HepG2 (cell line): ENCODE results near the gene GPR89A. TPM values are rescaled to one million over a fixed set of nuclear protein-coding genes. Genes with fewer than 3 reads are reported as not detected.
A peak's percentile ranks its signal among the peaks of the same experiment; 100 is the strongest.

Source experiments
- ATF6 ChIP-seq: sonication (generic); formaldehyde crosslinking; conservative IDR thresholded peaks from 2 replicates; pipeline ENCODE4 v1.4.0; 2020; ENCODE audit warnings: missing genetic modification reagents
- HDAC1 ChIP-seq: sonication (generic); formaldehyde crosslinking; IDR thresholded peaks from 2 replicates; pipeline ENCODE4 v1.5.1; 2020; ENCODE audit warnings: mild to moderate bottlenecking, missing genetic modification reagents
- HNF1A ChIP-seq, 2 experiments: sonication (generic) in 1 of 2; formaldehyde crosslinking in 1 of 2; IDR thresholded peaks; 2 replicates each; pipeline versions ENCODE4 v1.4.0 to v1.6.1; 2016 to 2020; ENCODE audit warnings: borderline replicate concordance in 1 of 2, low read depth in 1 of 2, mild to moderate bottlenecking in 1 of 2, missing genetic modification reagents in 1 of 2
- POGK ChIP-seq: sonication (generic); formaldehyde crosslinking; conservative IDR thresholded peaks from 2 replicates; pipeline ENCODE4 v1.8.0; 2022; ENCODE audit warnings: mild to moderate bottlenecking, moderate library complexity, missing genetic modification reagents
- RFX5 ChIP-seq: IDR thresholded peaks from 2 replicates; pipeline ENCODE4 v1.6.1; 2011; ENCODE audit warnings: low read depth, low read length, improper control_type of control experiment
- SOX5 ChIP-seq: IDR thresholded peaks from 2 replicates; pipeline ENCODE4 v1.6.1; 2016; ENCODE audit warnings: borderline replicate concordance
- ZNF766 ChIP-seq: sonication (generic); formaldehyde crosslinking; IDR thresholded peaks from 2 replicates; pipeline ENCODE4 v1.5.0; 2020; ENCODE audit warnings: missing genetic modification reagents, borderline replicate concordance
- ZNF776 ChIP-seq: sonication (generic); formaldehyde crosslinking; IDR thresholded peaks from 2 replicates; pipeline ENCODE4 v1.4.0; 2020; ENCODE audit warnings: mild to moderate bottlenecking, missing genetic modification reagents
- polyA plus RNA-seq, 8 experiments: library from polyadenylated mRNA; depleted of rRNA in 3 of 8; stranded (reverse) in 7 of 8; unstranded in 1 of 8; fragments of >200 nt; fragmentation: Illumina TruSeq in 4 of 8; extraction: Trizol in 4 of 8; gene quantifications; 2 replicates each; pipeline versions ENCODE4 v1.2.1 to v1.2.3, GENCODE V29; 2011 to 2016; ENCODE audit warnings: low read depth in 4 of 8, missing spikeins in 1 of 8, mixed read lengths in 1 of 8; ENCODE audit not compliant: insufficient read depth in 1 of 8
- total RNA-seq, 5 experiments: library from RNA; depleted of rRNA; stranded (reverse); fragments of >200 nt; fragmentation: Illumina TruSeq; extraction: Trizol; gene quantifications; 2 replicates each; pipeline ENCODE4 v1.2.3, GENCODE V29; 2016; ENCODE audit warnings: low read depth in 1 of 5
- TF ChIP-seq, protein P1 (sequence below): sonication (generic); formaldehyde crosslinking; IDR thresholded peaks from 2 replicates; pipeline ENCODE4 v1.5.1; 2020; ENCODE audit warnings: mild to moderate bottlenecking, missing genetic modification reagents, moderate library complexity
- TF ChIP-seq, protein P2 (sequence below): IDR thresholded peaks from 2 replicates; pipeline ENCODE4 v1.6.1; 2016; ENCODE audit warnings: low read depth, borderline replicate concordance
- TF ChIP-seq, protein P3 (sequence below): sonication (generic); formaldehyde crosslinking; IDR thresholded peaks from 2 replicates; pipeline ENCODE4 v1.8.0; 2022; ENCODE audit warnings: mild to moderate bottlenecking, missing genetic modification reagents; ENCODE audit not compliant: insufficient replicate concordance
- TF ChIP-seq, protein P4 (sequence below): sonication (generic); formaldehyde crosslinking; IDR thresholded peaks from 2 replicates; pipeline ENCODE4 v1.5.1; 2020; ENCODE audit warnings: missing genetic modification reagents, mild to moderate bottlenecking, borderline replicate concordance

The GPR89A gene
- total and polyA plus RNA-seq, 2 of the 13 experiments (the other 11 are each of a cell fraction or from before 2014, with no cell fraction given) = 23.4 to 32.6 TPM

- TF ChIP-seq HNF1A (IDR thresholded peaks at IDR 0.05; ENCODE audit: low read depth) (no peak), HNF1A (CRISPR knock-in tag; IDR thresholded peaks at IDR 0.05; ENCODE audit: borderline replicate concordance) (0 out of 2 replicates have a peak, but pooled peaks have one; percentile 36), ATF6 (CRISPR knock-in tag) (no peak), POGK (CRISPR knock-in tag) (no peak), ZNF766 (CRISPR knock-in tag) (no peak), SOX5 (CRISPR knock-in tag) (0 out of 2 replicates have a peak, but pooled peaks have one; percentile 19), RFX5 (no peak), HDAC1 (peak; percentile 43; the same call in 1 of the 2 replicates), ZNF776 (no peak)
- TF ChIP-seq, protein P1, sequence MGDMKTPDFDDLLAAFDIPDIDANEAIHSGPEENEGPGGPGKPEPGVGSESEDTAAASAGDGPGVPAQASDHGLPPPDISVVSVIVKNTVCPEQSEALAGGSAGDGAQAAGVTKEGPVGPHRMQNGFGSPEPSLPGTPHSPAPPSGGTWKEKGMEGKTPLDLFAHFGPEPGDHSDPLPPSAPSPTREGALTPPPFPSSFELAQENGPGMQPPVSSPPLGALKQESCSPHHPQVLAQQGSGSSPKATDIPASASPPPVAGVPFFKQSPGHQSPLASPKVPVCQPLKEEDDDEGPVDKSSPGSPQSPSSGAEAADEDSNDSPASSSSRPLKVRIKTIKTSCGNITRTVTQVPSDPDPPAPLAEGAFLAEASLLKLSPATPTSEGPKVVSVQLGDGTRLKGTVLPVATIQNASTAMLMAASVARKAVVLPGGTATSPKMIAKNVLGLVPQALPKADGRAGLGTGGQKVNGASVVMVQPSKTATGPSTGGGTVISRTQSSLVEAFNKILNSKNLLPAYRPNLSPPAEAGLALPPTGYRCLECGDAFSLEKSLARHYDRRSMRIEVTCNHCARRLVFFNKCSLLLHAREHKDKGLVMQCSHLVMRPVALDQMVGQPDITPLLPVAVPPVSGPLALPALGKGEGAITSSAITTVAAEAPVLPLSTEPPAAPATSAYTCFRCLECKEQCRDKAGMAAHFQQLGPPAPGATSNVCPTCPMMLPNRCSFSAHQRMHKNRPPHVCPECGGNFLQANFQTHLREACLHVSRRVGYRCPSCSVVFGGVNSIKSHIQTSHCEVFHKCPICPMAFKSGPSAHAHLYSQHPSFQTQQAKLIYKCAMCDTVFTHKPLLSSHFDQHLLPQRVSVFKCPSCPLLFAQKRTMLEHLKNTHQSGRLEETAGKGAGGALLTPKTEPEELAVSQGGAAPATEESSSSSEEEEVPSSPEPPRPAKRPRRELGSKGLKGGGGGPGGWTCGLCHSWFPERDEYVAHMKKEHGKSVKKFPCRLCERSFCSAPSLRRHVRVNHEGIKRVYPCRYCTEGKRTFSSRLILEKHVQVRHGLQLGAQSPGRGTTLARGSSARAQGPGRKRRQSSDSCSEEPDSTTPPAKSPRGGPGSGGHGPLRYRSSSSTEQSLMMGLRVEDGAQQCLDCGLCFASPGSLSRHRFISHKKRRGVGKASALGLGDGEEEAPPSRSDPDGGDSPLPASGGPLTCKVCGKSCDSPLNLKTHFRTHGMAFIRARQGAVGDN (CRISPR knock-in tag) = peak; percentile 40; the same call in 1 of the 2 replicates
- TF ChIP-seq, protein P2, sequence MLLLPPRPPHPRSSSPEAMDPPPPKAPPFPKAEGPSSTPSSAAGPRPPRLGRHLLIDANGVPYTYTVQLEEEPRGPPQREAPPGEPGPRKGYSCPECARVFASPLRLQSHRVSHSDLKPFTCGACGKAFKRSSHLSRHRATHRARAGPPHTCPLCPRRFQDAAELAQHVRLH = 0 out of 2 replicates have a peak, but pooled peaks have one; percentile 29
- TF ChIP-seq, protein P3, sequence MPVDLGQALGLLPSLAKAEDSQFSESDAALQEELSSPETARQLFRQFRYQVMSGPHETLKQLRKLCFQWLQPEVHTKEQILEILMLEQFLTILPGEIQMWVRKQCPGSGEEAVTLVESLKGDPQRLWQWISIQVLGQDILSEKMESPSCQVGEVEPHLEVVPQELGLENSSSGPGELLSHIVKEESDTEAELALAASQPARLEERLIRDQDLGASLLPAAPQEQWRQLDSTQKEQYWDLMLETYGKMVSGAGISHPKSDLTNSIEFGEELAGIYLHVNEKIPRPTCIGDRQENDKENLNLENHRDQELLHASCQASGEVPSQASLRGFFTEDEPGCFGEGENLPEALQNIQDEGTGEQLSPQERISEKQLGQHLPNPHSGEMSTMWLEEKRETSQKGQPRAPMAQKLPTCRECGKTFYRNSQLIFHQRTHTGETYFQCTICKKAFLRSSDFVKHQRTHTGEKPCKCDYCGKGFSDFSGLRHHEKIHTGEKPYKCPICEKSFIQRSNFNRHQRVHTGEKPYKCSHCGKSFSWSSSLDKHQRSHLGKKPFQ (CRISPR knock-in tag) = peak; percentile 10
- TF ChIP-seq, protein P4, sequence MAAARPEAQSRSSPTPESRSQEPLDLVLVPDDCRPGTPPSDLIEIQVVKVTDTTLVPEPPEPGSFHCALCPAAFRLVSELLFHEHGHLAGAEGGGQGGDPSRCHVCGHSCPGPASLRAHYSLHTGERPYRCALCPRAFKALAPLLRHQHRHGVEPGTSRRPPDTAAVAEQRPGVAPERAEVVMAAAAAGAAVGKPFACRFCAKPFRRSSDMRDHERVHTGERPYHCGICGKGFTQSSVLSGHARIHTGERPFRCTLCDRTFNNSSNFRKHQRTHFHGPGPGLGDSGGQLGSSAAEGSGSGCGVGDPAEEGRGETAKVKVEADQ (CRISPR knock-in tag) = no peak
Measured at GRCh38 chr1:145708063-145708462, 100.3 kb downstream of the GPR89A start (continued).
